SU-DHL-6 (cell line): Measurements from ENCODE around the gene RAP1GAP2.

ENCODE experiments used
- CTCF ChIP-seq: fragments of 200-600 bp; sonication (generic); IDR thresholded peaks from one replicate; pipeline ENCODE4 v1.5.1; 2017; ENCODE audit warnings: antibody characterized with exemption, mild to moderate bottlenecking, low read length, moderate library complexity; ENCODE audit not compliant: insufficient read depth, poor library complexity, severe bottlenecking
- EZH2phosphoT487 ChIP-seq: fragments of 200-600 bp; sonication (generic), shearing (Covaris generic); conservative IDR thresholded peaks from 2 replicates; pipeline ENCODE4 v1.6.1; 2018; ENCODE audit warnings: mild to moderate bottlenecking, antibody characterized with exemption, low read length, moderate library complexity, mixed read lengths

- TF ChIP-seq CTCF, result no peak
- TF ChIP-seq EZH2phosphoT487, result no peak
Observed at GRCh38 chr17:2964370-2964769, 168.1 kb downstream of the RAP1GAP2 start.
